Measurements from ENCODE around the gene GFAP. TPM values are rescaled to one million over a fixed set of nuclear protein-coding genes. Genes with fewer than 3 reads are reported as not detected.
A peak's percentile ranks its signal among the peaks of the same experiment; 100 is the strongest.

The GFAP gene
- total and polyA plus RNA-seq, 2 donors (not counting 1 experiment from before 2014, with no cell fraction given): 0.31 to 1.3 TPM

- no peaks in the 10 kb centered on the region for H4K20me1 ChIP-seq (ENCODE audit: control insufficient read depth, extremely low read depth, insufficient read depth, low read length)
- H3K79me2 ChIP-seq (ENCODE audit: control insufficient read depth, insufficient read depth, low read length): no peaks in the 10 kb centered on the region
- DNase-seq (ENCODE audit: low read depth in 2 of 2): peak; percentile 34 to 44
- no peak for TF ChIP-seq EZH2 (IDR thresholded peaks at IDR 0.05; ENCODE audit: low read length, missing control alignments)
- TF ChIP-seq CTCF (conservative IDR thresholded peaks at IDR 0.05 in 1 of 2, IDR thresholded peaks at IDR 0.05 in 1 of 2; ENCODE audit: low read depth in 1 of 2, low read length in 2 of 2): peak; percentile 35 to 59
- no peak overlapping the region for H3K9ac ChIP-seq (ENCODE audit: insufficient read depth, low read length)
- peaks cover 7% of the 10 kb centered on the region for H3K27me3 ChIP-seq (ENCODE audit: control insufficient read depth, insufficient read depth, low read length)
- H3K9me3 ChIP-seq (ENCODE audit: control insufficient read depth, insufficient read depth, low read depth, low read length): no peaks in the 10 kb centered on the region
- H3K36me3 ChIP-seq (ENCODE audit: control insufficient read depth, insufficient read depth, low read length): no peaks in the 10 kb centered on the region
- H3K4me2 ChIP-seq (ENCODE audit: extremely low read depth, insufficient read depth, low read length): peak overlapping the region; percentile 45
- peak overlapping the region in 1 of 4 experiments; percentile 20 for H3K4me3 ChIP-seq (replicated peaks in 1 of 4; ENCODE audit: control extremely low read depth in 1 of 4, insufficient read depth in 1 of 4, low read depth in 3 of 4, low read length in 4 of 4)
- peak overlapping the region; percentile 54 for H2AFZ ChIP-seq (ENCODE audit: low read length)
- H3K27ac ChIP-seq (ENCODE audit: insufficient read depth, low read length): no peak overlapping the region
- H3K4me1 ChIP-seq (ENCODE audit: control insufficient read depth, extremely low read depth, insufficient read depth, low read length): peaks cover 2% of the 10 kb centered on the region
Observed at GRCh38 chr17:44911133-44912001, 3.9 kb downstream of the GFAP start.

GRCh38 chr17:44910231-44911106, 4.8 kb downstream of the GFAP start:
- Histone ChIP-seq H2AFZ (ENCODE audit: low read length) (no peak overlapping the region), H3K27me3 (ENCODE audit: control insufficient read depth, insufficient read depth, low read length) (peaks cover 7% of the 10 kb centered on the region), H3K4me1 (ENCODE audit: control insufficient read depth, extremely low read depth, insufficient read depth, low read length) (peaks cover 11% of the 10 kb centered on the region), H3K9ac (ENCODE audit: insufficient read depth, low read length) (no peak overlapping the region), H3K79me2 (ENCODE audit: control insufficient read depth, insufficient read depth, low read length) (no peaks in the 10 kb centered on the region), H3K36me3 (ENCODE audit: control insufficient read depth, insufficient read depth, low read length) (no peaks in the 10 kb centered on the region), H3K4me2 (ENCODE audit: extremely low read depth, insufficient read depth, low read length) (no peak overlapping the region), H4K20me1 (ENCODE audit: control insufficient read depth, extremely low read depth, insufficient read depth, low read length) (no peaks in the 10 kb centered on the region), H3K4me3 (replicated peaks in 1 of 4; ENCODE audit: control extremely low read depth in 1 of 4, insufficient read depth in 1 of 4, low read depth in 3 of 4, low read length in 4 of 4) (no peak overlapping the region), H3K27ac (ENCODE audit: insufficient read depth, low read length) (no peak overlapping the region), H3K9me3 (ENCODE audit: control insufficient read depth, insufficient read depth, low read depth, low read length) (no peaks in the 10 kb centered on the region)
- DNase-seq (ENCODE audit: low read depth in 2 of 2): no peak
- no peak for TF ChIP-seq CTCF (conservative IDR thresholded peaks at IDR 0.05 in 1 of 2, IDR thresholded peaks at IDR 0.05 in 1 of 2; ENCODE audit: low read depth in 1 of 2, low read length in 2 of 2)
- no peak for TF ChIP-seq EZH2 (IDR thresholded peaks at IDR 0.05; ENCODE audit: low read length, missing control alignments)

- Histone ChIP-seq H3K27ac (ENCODE audit: insufficient read depth, low read length) (no peak overlapping the region), H2AFZ (ENCODE audit: low read length) (no peak overlapping the region), H4K20me1 (ENCODE audit: control insufficient read depth, extremely low read depth, insufficient read depth, low read length) (no peaks in the 10 kb centered on the region), H3K79me2 (ENCODE audit: control insufficient read depth, insufficient read depth, low read length) (no peaks in the 10 kb centered on the region), H3K9me3 (ENCODE audit: control insufficient read depth, insufficient read depth, low read depth, low read length) (no peaks in the 10 kb centered on the region), H3K27me3 (ENCODE audit: control insufficient read depth, insufficient read depth, low read length) (peaks cover 7% of the 10 kb centered on the region), H3K36me3 (ENCODE audit: control insufficient read depth, insufficient read depth, low read length) (no peaks in the 10 kb centered on the region), H3K4me1 (ENCODE audit: control insufficient read depth, extremely low read depth, insufficient read depth, low read length) (peaks cover 16% of the 10 kb centered on the region), H3K4me3 (replicated peaks in 1 of 4; ENCODE audit: control extremely low read depth in 1 of 4, insufficient read depth in 1 of 4, low read depth in 3 of 4, low read length in 4 of 4) (no peak overlapping the region), H3K9ac (ENCODE audit: insufficient read depth, low read length) (no peak overlapping the region), H3K4me2 (ENCODE audit: extremely low read depth, insufficient read depth, low read length) (no peak overlapping the region)
- TF ChIP-seq CTCF (conservative IDR thresholded peaks at IDR 0.05 in 1 of 2, IDR thresholded peaks at IDR 0.05 in 1 of 2; ENCODE audit: low read depth in 1 of 2, low read length in 2 of 2) (no peak), EZH2 (IDR thresholded peaks at IDR 0.05; ENCODE audit: low read length, missing control alignments) (no peak)
- peak; percentile 44 to 85 for DNase-seq (ENCODE audit: low read depth in 2 of 2)
Observed at GRCh38 chr17:44909681-44910144, 5.6 kb downstream of the GFAP start.
